A673 (cell line): Measurements from ENCODE around the gene PPP2R2D.

Experiments used
- CTCF ChIP-seq: fragments of 300-800, 200-600 bp; sonication (generic); conservative IDR thresholded peaks from 2 replicates; pipeline ENCODE4 v1.5.1; 2017; ENCODE audit warnings: low read depth, mild to moderate bottlenecking, antibody characterized with exemption, low read length, moderate library complexity, mixed read lengths
- EZH2 ChIP-seq: fragments of 200-600 bp; sonication (generic); IDR thresholded peaks from 2 replicates; pipeline ENCODE4 v1.6.1; 2017; ENCODE audit warnings: borderline replicate concordance, low read depth, mild to moderate bottlenecking, mixed read lengths, antibody characterized with exemption, low read length; ENCODE audit not compliant: poor library complexity, severe bottlenecking

GRCh38 chr10:131891929-131892805 lies 8.6 kb upstream of the PPP2R2D start:
- TF ChIP-seq CTCF (no peak), EZH2 (no peak)
